Effector CD4-positive, alpha-beta T cell (primary cell): ENCODE data around the gene CERT1.
"Not testable (repeated sequence)": the region's sequence is repeated elsewhere in the genome, so short reads cannot be mapped to it uniquely, and the experiment has no call there.

Source experiments
- DNase-seq: peaks from one replicate; pipeline ENCODE4 v3.0.0-alpha.2; 2020
- total RNA-seq: gene quantifications from one replicate; lab custom pipeline; 2026; lab: John Stamatoyannopoulos, UW

Gene CERT1
- 105 reads per million, percentile 83 among the genes with 10 or more reads in this experiment for total RNA-seq

DNA sequence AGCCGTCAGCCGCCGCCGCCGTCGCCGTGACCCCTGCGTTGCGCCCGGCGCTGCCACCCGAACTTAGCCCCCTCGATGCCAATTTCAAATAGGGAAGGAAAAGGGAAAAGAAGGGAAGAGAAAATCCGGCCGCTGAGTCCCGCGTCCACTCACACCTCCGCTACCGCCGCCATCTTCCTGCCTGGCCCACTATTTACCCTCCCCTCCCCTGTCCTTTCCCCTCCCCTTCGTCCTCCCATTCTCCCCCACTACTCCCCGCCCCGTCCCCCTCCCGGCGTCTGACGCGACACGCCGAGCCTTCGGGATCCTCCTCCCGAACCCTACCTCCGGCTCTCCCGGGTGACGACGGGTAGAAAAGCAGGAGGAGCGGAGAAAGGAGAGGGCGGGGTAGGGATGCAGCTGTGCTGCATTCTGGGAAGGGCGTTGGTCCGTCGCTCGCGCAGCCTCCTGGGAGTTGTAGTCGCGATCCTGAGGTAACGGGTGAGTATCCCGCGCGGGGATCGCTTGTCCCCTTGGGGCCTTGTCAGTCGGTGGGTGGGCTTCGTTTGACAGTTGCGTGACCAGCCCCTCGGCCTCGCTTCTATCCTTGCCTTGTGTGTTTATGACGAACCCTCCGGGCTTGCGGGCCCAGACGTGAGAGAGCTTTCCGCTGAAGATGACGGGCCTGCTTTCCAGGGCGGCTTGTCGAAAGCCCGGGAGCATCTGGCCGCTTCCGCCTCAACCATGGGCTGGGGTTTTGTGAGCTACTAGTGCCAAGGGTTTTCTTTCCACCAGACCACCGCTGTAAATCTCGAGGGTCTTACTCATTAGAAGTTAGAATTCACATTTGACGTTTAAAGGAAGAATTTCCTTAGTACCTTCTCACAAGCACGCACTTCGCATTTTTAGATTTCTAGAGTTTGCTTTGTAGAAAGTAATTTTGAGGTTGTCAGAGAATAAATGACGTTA lies at the start of gene CERT1, which contains the start of gene POLK:
Gene CERT1, minus strand, starts transcription at position 195 of the 948 bp plus-strand sequence. CDS start 422 bp downstream, outside the sequence.
Gene POLK, plus strand, starts transcription at position 457 of the 948 bp plus-strand sequence.
- DNase-seq = peak; percentile 90

DNA sequence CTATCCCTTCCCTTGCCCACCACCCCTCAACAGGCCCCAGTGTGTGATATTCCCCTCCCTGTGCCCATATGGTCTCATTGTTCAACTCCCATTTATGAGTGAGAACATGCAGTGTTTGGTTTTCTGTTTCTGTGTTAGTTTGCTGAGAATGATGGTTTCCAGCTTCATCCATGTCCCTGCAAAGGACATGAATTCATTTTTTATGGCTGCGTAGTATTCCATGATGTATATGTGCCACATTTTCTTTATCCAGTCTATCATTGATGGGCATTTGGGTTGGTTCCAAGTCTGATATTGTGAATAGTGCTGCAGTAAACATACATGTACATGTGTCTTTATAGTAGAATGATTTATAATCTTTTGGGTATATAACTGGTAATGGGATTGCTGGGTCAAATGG lies 49.2 kb upstream of the CERT1 start:
- not testable (repeated sequence) for DNase-seq

GRCh38 chr5:75558981-75559632 lies 47.7 kb upstream of the CERT1 start:
- DNase-seq = no peak

- DNase-seq = no peak
These were observed 46.8 kb upstream of the CERT1 start for GRCh38 chr5:75558221-75558620.

- DNase-seq = no peak
These were observed 41.9 kb upstream of the CERT1 start for GRCh38 chr5:75553358-75553757.

GRCh38 chr5:75552764-75553163 lies 41.3 kb upstream of the CERT1 start:
- DNase-seq = no peak

DNA sequence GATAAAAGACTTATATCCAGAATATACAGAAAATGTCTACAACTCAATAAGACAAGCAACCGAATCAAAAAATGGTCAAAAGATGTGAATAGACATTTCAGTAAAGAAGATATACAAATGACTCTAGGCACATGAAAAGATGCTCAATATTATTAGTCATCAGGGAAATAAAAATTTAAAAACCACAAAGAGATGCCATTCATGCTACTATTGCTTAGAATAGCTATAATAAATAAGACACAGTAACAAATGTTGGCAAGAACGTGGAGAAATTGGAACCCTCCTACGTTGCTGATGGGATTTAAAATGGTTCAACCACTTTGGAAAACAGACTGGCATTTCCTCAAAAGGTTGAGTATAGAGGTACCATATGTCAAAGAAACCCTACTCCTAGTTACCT lies 40.0 kb upstream of the CERT1 start:
- no peak for DNase-seq

- no peak for DNase-seq
These were observed 39.2 kb upstream of the CERT1 start for GRCh38 chr5:75550597-75550996.

DNA sequence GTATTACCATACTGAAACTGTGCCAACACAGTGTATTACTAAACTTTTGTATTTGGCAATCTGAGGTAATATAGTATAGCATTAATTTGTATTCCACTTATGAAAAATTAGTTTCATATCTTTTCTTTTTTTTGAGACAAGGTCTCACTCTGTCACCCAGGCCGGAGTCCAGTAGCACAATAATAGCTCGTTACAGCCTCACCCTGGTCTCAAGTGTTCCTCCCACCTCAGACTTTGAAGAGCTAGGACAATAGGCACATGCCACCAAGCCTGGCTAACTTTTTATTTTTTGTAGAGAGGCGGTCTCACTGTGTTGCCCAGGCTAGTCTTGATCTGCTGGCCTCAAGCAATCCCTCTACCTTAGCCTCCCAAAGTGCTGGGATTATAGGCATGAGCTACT lies 36.4 kb upstream of the CERT1 start:
- DNase-seq = no peak

DNA sequence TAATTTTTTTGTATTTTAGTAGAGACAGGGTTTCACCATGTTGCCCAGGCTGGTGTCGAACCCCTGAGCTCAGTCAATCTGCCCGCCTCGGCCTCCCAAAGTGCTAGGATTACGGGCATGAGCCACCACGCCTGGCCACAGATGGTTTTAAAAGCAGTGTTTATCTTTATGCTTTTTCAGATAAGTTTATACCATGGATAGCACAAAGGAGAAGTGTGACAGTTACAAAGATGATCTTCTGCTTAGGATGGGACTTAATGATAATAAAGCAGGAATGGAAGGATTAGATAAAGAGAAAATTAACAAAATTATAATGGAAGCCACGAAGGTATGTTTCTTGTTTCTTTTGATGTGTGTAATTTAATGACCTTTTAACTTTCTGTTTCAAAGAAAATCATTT lies 35.4 kb upstream of the CERT1 start:
- DNase-seq = no peak

DNA sequence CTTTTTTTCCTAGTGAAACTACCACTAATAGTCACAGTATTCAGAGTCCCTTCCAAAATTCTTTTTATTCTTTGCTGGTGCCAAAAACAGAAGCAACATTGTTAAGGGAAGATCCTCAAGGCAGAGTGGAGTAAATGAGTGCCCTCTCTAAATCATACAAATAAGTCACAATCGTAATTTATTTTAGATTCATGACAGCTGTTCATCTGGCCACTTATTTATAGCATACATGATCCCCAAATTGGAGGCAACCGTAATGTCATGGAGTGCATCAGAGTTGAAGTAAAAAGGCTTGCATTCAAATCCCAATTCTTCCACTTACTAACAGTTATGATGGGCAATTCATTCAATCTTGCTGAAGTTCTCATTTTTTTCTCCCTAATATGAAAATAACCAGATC lies 33.7 kb upstream of the CERT1 start:
- DNase-seq = no peak

DNA sequence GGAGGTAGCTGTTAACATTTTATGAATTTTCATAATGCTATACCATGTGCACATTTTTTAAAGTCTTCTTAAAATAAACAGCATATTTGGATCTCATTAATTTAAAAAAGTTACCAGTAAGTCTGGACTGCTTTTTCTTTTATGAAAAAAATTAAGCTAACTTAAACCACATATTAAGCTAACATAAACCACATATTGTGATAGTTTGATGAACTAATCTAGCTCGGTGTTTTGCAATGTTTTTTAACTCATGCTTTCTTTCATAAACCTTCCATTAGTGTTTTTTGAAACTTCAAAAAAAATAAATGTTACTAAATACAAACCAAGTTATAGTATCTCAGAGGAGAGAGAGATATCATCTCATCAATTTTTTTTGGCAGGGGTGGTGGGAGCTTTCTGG lies 26.8 kb upstream of the CERT1 start:
- no peak for DNase-seq

DNA sequence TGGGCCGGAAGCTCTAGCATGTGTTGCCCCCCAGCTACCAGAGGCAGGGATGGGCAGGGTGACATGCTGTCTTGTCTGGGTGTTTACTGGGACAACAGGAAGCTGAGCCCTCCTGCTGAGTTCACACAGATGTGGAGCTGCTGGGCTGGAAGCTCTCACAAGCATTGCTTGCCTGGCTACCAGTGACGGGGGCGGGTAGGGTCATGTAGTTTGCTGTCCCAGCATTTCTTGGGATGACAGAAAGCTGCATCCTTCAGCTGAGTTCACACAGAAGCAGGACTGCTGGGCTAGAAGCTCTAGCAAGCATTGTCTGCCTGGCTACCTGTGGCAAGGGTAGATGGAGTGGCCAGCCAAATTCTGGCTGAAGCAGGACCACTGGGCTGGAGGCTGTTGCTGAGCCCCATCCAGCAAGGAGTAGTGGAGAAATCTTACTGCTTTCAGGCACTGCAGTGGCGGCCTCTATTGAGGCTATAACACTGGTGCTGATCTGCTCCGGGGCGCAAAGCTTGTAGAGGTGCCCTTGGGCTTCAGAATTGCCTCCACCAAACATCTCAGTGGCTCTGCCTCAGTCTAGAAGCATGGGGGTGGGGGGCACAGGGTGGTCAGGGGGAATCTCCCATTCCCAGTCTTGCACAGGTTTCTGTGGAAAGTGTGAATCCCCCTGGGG lies 25.4 kb upstream of the CERT1 start:
- DNase-seq = no peak

DNA sequence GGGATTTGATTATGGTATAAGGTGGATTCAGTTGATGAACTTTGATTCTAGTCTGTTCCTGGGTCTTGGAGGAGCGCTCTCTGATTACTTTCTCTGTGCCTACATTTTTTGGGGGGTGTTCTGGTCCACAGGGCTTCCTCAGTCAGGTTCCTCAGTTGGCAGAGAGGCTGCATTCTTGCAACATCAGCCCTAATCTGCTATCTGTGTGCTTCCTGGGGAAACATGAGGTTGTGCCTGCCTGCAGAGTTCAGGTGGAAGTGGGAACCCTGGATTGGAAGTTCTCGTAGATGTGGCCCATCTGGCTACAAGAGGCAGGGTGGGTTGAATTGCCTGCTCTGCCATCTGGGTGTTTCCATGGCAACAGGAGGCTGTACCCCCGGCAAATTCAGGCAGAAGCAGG lies 24.7 kb upstream of the CERT1 start:
- no peak for DNase-seq

DNA sequence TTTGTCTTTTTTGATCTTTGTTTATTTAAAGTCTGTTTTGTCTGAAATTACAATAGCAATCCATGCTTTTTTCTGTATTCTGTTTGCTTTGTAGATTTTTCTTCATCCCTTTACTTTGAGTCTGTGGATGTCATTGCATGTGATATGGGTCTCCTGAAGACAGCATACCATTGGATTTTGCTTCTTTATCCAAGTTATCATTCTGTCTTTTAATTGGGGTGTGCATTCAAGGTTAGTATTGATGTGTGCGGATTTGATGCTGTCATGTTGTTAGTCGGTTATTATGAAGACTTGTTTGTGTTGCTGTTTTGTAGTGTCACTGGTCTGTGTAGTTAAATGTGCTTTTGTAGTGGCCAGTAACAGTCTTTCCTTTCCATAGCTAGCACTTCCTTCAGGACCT lies 23.3 kb upstream of the CERT1 start:
- DNase-seq = no peak

- not testable (repeated sequence) for DNase-seq
These were observed 22.3 kb upstream of the CERT1 start for GRCh38 chr5:75533716-75534115.

GRCh38 chr5:75532190-75532589 lies 20.8 kb upstream of the CERT1 start:
- DNase-seq = no peak

DNA sequence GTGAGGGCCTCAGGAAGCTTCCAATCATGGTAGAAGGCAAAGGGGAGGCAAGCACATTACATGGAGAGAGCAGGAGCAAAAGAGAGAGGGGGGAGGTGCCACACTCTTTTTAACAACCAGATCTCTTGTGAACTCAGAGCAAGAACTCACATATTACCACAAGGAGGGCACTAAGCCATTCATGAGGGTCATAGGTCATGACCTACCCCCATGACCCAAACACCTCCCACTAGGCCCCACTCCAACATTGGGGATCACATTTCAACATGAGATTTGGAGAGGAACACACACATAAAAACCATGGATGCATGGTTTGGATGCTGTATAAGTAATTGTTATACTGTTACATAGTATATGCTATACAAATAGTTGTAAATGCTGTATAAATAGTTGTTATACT lies 17.8 kb upstream of the CERT1 start:
- DNase-seq = no peak

DNA sequence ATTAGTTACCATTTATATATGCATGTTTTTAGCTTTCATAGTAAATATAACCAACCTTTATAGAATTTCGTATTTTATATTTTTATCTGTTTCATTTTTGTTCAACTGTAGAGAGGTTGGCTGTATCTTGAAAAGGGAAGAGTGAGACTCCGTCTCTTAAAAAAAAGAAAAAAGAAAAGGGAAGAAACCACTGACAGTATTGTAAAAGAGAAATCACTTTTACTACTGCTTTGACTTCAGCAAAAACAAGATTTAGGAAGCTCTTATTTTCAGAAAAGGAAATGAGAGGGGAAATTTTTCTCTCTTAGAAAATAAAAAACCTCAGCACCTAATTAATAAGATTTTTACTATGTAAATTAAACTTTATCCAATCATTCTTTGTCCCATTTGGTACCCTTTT lies 14.6 kb upstream of the CERT1 start:
- DNase-seq = no peak

- no peak for DNase-seq
These were observed 13.9 kb upstream of the CERT1 start for GRCh38 chr5:75525344-75525743.

DNA sequence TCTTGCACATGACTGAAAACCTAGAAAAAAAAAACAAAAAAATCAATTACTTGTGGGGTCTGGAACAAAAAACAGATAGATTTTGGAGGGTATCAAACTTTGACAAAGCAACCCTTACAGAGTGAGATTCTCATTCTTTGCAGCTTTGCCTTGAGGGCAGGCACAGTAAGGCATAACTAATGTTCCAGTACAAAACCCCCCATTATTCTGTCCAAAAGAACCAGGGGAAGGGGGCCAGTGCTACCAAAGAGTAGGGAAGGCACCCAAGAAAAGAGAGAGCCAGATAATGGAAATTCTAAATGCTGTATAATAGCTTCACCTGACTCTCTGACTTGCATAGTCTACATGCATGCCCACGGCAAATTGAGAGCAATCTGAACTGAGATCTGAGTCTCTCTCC lies 13.2 kb upstream of the CERT1 start:
- DNase-seq = no peak

GRCh38 chr5:75524071-75524470 lies 12.6 kb upstream of the CERT1 start:
- no peak for DNase-seq

GRCh38 chr5:75523275-75523674 lies 11.8 kb upstream of the CERT1 start:
- no peak for DNase-seq
